ENCODE results near the gene ALDH1A2.
"Not testable (repeated sequence)": the region's sequence is repeated elsewhere in the genome, so short reads cannot be mapped to it uniquely, and the experiment has no call there.

The ALDH1A2 gene

DNA sequence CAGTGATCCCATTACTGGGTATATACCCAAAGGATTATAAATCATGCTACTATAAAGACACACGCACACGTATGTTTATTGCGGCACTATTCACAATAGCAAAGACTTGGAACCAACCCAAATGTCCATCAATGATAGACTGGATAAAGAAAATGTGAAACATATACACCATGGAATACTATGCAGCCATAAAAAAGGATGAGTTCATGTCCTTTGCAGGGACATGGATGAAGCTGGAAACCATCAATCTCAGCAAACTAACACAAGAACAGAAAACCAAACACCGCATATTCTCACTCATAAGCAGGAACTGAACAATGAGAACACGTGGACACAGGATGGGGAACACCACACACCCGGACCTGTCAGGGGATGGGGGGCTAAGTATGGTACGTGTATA, 20.1 kb downstream of the ALDH1A2 start:
- H2BK120ac ChIP-seq (ENCODE audit: insufficient read depth, low read length, poor library complexity); H3K14ac ChIP-seq (ENCODE audit: low read length); H3K9ac ChIP-seq (ENCODE audit: low read length); H3K79me1 ChIP-seq (ENCODE audit: low read length); H3K4me2 ChIP-seq (ENCODE audit: low read length); H2BK12ac ChIP-seq (ENCODE audit: low read length); H3K23ac ChIP-seq (ENCODE audit: low read length); H2BK5ac ChIP-seq (ENCODE audit: low read depth, low read length, poor library complexity); H4K8ac ChIP-seq (ENCODE audit: low read depth, low read length); H3K27me3 ChIP-seq (ENCODE audit: insufficient read depth, low read length); H4K12ac ChIP-seq (ENCODE audit: low read depth, low read length); H3K4ac ChIP-seq (ENCODE audit: low read depth, low read length); H2AFZ ChIP-seq (ENCODE audit: insufficient read depth, low read length, poor library complexity); H4K91ac ChIP-seq (ENCODE audit: low read depth, low read length); H3K79me2 ChIP-seq (ENCODE audit: control insufficient read depth, insufficient read depth, low read length, poor library complexity); H3K4me3 ChIP-seq (ENCODE audit: low read depth, low read length); H3K9me3 ChIP-seq (ENCODE audit: insufficient read depth, low read depth, low read length); H3K27ac ChIP-seq (ENCODE audit: low read depth, low read length); H3K36me3 ChIP-seq (ENCODE audit: control insufficient read depth in 1 of 2, insufficient read depth in 2 of 2, low read length in 2 of 2); H3K4me1 ChIP-seq (ENCODE audit: control insufficient read depth in 1 of 2, insufficient read depth in 2 of 2, low read length in 2 of 2); H3K18ac ChIP-seq (ENCODE audit: low read length); H2AK5ac ChIP-seq (ENCODE audit: low read length); DNase-seq: not testable (repeated sequence)
- WGBS (ENCODE audit: extremely low coverage, insufficient coverage, insufficient read length), result no CpG with 5 or more reads among the region's 7 CpGs

DNA sequence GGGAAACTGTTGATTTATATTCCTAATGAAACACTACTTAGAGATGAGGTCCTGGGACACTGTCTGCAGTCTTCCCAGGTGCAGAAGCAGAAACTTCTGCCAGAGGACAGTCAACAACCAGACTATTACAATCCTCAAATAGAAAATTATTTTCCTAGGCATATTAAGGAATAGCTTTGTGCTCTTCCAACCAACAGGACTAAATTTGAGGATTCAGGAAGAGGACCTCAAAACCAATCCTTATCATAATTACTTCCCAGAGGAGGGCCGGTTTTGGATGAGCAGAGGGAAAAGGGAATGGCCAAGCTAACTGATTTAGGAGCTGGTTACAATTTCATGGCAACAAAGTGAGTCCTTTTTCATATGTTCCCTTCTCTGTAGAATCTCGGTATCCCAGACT, 21.0 kb downstream of the ALDH1A2 start:
- Histone ChIP-seq H2BK5ac (ENCODE audit: low read depth, low read length, poor library complexity) (no peak overlapping the region), H3K9me3 (ENCODE audit: insufficient read depth, low read depth, low read length) (no peaks in the 10 kb centered on the region), H3K4me2 (ENCODE audit: low read length) (no peak overlapping the region), H2BK120ac (ENCODE audit: insufficient read depth, low read length, poor library complexity) (no peak overlapping the region), H2AFZ (ENCODE audit: insufficient read depth, low read length, poor library complexity) (no peak overlapping the region), H3K23ac (ENCODE audit: low read length) (no peak overlapping the region), H4K12ac (ENCODE audit: low read depth, low read length) (no peak overlapping the region), H3K79me1 (ENCODE audit: low read length) (no peaks in the 10 kb centered on the region), H3K9ac (ENCODE audit: low read length) (no peak overlapping the region), H2BK12ac (ENCODE audit: low read length) (no peak overlapping the region), H3K36me3 (ENCODE audit: control insufficient read depth in 1 of 2, insufficient read depth in 2 of 2, low read length in 2 of 2) (no peaks in the 10 kb centered on the region), H3K18ac (ENCODE audit: low read length) (no peak overlapping the region), H2AK5ac (ENCODE audit: low read length) (no peak overlapping the region), H3K27me3 (ENCODE audit: insufficient read depth, low read length) (no peaks in the 10 kb centered on the region), H3K4me1 (ENCODE audit: control insufficient read depth in 1 of 2, insufficient read depth in 2 of 2, low read length in 2 of 2) (no peaks in the 10 kb centered on the region), H3K79me2 (ENCODE audit: control insufficient read depth, insufficient read depth, low read length, poor library complexity) (no peaks in the 10 kb centered on the region), H3K4ac (ENCODE audit: low read depth, low read length) (no peak overlapping the region), H3K4me3 (ENCODE audit: low read depth, low read length) (no peak overlapping the region), H3K14ac (ENCODE audit: low read length) (no peak overlapping the region), H4K8ac (ENCODE audit: low read depth, low read length) (no peak overlapping the region), H3K27ac (ENCODE audit: low read depth, low read length) (no peak overlapping the region), H4K91ac (ENCODE audit: low read depth, low read length) (no peak overlapping the region)
- WGBS (ENCODE audit: extremely low coverage, insufficient coverage, insufficient read length), result no CpG with 5 or more reads among the region's 2 CpGs
- no peak for DNase-seq

DNA sequence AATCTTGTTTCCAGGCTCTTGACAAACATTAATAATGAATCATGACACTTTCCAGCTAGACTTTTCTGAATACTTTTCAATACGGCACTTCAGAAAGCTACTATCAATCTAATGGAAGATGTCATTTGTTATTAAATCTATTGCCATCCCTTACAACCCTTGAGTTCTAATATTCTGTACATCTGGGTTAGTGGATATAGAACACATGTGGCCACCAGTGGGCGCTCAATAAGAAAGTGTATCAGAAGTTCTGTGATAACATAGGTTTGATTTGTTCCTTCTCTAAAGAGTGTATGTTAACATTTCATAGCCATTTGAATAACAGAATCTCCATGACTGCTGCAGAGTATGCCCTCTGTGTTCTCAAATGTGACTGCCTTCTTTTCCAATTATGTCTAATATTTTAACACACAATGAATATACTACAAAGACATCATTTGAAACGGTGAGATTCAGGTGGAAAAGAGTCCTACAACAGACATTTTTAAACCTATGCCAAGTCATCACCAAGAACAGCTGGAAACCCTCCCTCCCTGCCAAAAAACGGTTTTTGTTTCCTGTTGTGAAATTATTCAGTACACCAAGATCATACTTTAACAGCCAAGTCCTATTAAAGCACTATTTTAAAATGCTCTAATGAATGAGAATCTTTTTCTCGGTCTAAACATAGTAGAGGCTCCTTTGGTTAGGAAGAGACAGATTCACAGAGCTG, 22.2 kb downstream of the ALDH1A2 start:
- Histone ChIP-seq H3K23ac (ENCODE audit: low read length) (no peak overlapping the region), H3K27me3 (ENCODE audit: insufficient read depth, low read length) (no peaks in the 10 kb centered on the region), H3K14ac (ENCODE audit: low read length) (no peak overlapping the region), H4K91ac (ENCODE audit: low read depth, low read length) (no peak overlapping the region), H3K4me2 (ENCODE audit: low read length) (no peak overlapping the region), H3K79me2 (ENCODE audit: control insufficient read depth, insufficient read depth, low read length, poor library complexity) (no peaks in the 10 kb centered on the region), H2BK120ac (ENCODE audit: insufficient read depth, low read length, poor library complexity) (no peak overlapping the region), H2BK5ac (ENCODE audit: low read depth, low read length, poor library complexity) (no peak overlapping the region), H2AK5ac (ENCODE audit: low read length) (no peak overlapping the region), H4K12ac (ENCODE audit: low read depth, low read length) (no peak overlapping the region), H2AFZ (ENCODE audit: insufficient read depth, low read length, poor library complexity) (no peak overlapping the region), H2BK12ac (ENCODE audit: low read length) (no peak overlapping the region), H3K27ac (ENCODE audit: low read depth, low read length) (no peak overlapping the region), H3K18ac (ENCODE audit: low read length) (no peak overlapping the region), H3K36me3 (ENCODE audit: control insufficient read depth in 1 of 2, insufficient read depth in 2 of 2, low read length in 2 of 2) (no peaks in the 10 kb centered on the region), H4K8ac (ENCODE audit: low read depth, low read length) (no peak overlapping the region), H3K4ac (ENCODE audit: low read depth, low read length) (no peak overlapping the region), H3K9ac (ENCODE audit: low read length) (no peak overlapping the region), H3K4me3 (ENCODE audit: low read depth, low read length) (no peak overlapping the region), H3K9me3 (ENCODE audit: insufficient read depth, low read depth, low read length) (no peaks in the 10 kb centered on the region), H3K4me1 (ENCODE audit: control insufficient read depth in 1 of 2, insufficient read depth in 2 of 2, low read length in 2 of 2) (no peaks in the 10 kb centered on the region), H3K79me1 (ENCODE audit: low read length) (no peaks in the 10 kb centered on the region)
- DNase-seq, result peak; percentile 53 to 77
- WGBS (ENCODE audit: extremely low coverage, insufficient coverage, insufficient read length), result no CpG with 5 or more reads among the region's 5 CpGs

DNA sequence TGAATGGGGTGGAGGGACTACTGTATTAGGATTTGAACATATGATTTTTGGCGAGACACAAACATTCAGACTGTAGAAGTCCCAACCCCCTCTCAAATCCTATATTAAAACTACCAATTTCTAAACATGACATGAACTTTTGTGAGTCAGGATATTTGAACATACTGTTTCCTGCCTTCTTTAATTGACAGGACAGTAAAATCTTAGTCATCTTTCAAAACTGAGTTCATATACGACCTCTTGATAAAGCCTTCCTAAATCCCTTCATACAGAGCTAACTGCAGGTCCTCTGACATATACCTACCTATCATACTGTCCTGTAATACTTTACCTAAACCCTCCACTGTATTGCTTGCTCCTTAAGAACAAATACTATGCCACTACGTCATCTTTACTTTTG, 23.5 kb downstream of the ALDH1A2 start:
- Histone ChIP-seq H3K36me3 (ENCODE audit: control insufficient read depth in 1 of 2, insufficient read depth in 2 of 2, low read length in 2 of 2) (no peaks in the 10 kb centered on the region), H3K9ac (ENCODE audit: low read length) (no peak overlapping the region), H4K91ac (ENCODE audit: low read depth, low read length) (no peak overlapping the region), H3K14ac (ENCODE audit: low read length) (no peak overlapping the region), H3K79me1 (ENCODE audit: low read length) (no peaks in the 10 kb centered on the region), H3K18ac (ENCODE audit: low read length) (no peak overlapping the region), H2AK5ac (ENCODE audit: low read length) (no peak overlapping the region), H2BK120ac (ENCODE audit: insufficient read depth, low read length, poor library complexity) (no peak overlapping the region), H3K23ac (ENCODE audit: low read length) (no peak overlapping the region), H3K79me2 (ENCODE audit: control insufficient read depth, insufficient read depth, low read length, poor library complexity) (no peaks in the 10 kb centered on the region), H2BK12ac (ENCODE audit: low read length) (no peak overlapping the region), H3K4me3 (ENCODE audit: low read depth, low read length) (no peak overlapping the region), H3K4ac (ENCODE audit: low read depth, low read length) (no peak overlapping the region), H3K4me2 (ENCODE audit: low read length) (no peak overlapping the region), H3K9me3 (ENCODE audit: insufficient read depth, low read depth, low read length) (no peaks in the 10 kb centered on the region), H4K12ac (ENCODE audit: low read depth, low read length) (no peak overlapping the region), H4K8ac (ENCODE audit: low read depth, low read length) (no peak overlapping the region), H3K27me3 (ENCODE audit: insufficient read depth, low read length) (no peaks in the 10 kb centered on the region), H3K27ac (ENCODE audit: low read depth, low read length) (no peak overlapping the region), H2AFZ (ENCODE audit: insufficient read depth, low read length, poor library complexity) (no peak overlapping the region), H3K4me1 (ENCODE audit: control insufficient read depth in 1 of 2, insufficient read depth in 2 of 2, low read length in 2 of 2) (no peaks in the 10 kb centered on the region), H2BK5ac (ENCODE audit: low read depth, low read length, poor library complexity) (no peak overlapping the region)
- no CpG with 5 or more reads among the region's 3 CpGs for WGBS (ENCODE audit: extremely low coverage, insufficient coverage, insufficient read length)
- DNase-seq, result no peak
